ENCODE data around the gene TDRD15. TPM values are rescaled to one million over a fixed set of nuclear protein-coding genes. Genes with fewer than 3 reads are reported as not detected.

Gene TDRD15
- total and polyA plus RNA-seq, 2 donors (not counting 3 experiments of a cell fraction or from before 2014, with no cell fraction given) = not detected

DNA sequence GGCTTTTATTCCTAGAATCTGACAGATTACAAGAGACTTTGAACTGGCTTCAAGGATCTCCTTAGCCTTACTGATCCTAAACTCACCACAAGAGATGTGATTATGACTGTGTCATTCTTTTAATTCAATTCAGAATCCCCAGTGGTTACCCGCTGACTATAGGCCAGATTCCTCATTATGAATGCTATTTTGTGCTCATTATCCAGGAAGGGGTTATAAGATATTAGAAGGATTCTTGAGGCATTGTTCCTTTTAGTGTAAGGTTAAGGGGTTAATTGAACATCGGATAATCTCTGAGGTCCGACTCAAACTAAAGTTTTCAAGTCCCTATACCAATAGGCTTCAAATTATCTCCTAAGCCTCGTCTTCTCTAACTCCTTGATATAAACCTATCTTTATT is 39.4 kb upstream of the TDRD15 start:
- Histone ChIP-seq H3K4me2 (ENCODE audit: insufficient read depth, low read length) (no peak overlapping the region), H3K4me1 (ENCODE audit: control insufficient read depth, extremely low read depth, insufficient read depth, low read length) (no peaks in the 10 kb centered on the region), H3K4me3 (replicated peaks in 1 of 3; ENCODE audit: insufficient read depth in 1 of 3, low read depth in 1 of 3, low read length in 3 of 3) (no peak overlapping the region), H2AFZ (ENCODE audit: low read depth, low read length) (no peak overlapping the region), H3K79me2 (ENCODE audit: control insufficient read depth, insufficient read depth, low read length) (no peaks in the 10 kb centered on the region), H3K9ac (replicated peaks; ENCODE audit: extremely low read depth, insufficient read depth, low read length) (no peak overlapping the region), H3K36me3 (ENCODE audit: control insufficient read depth in 2 of 2, extremely low read depth in 1 of 2, insufficient read depth in 2 of 2, low read length in 2 of 2) (no peaks in the 10 kb centered on the region), H3K27me3 (ENCODE audit: control insufficient read depth in 2 of 2, insufficient read depth in 2 of 2, low read length in 2 of 2) (no peaks in the 10 kb centered on the region), H3K9me1 (replicated peaks; ENCODE audit: control insufficient read depth, extremely low read depth, insufficient read depth, low read length) (no peaks in the 10 kb centered on the region), H3K9me3 (replicated peaks; ENCODE audit: control insufficient read depth, insufficient read depth, low read length) (no peaks in the 10 kb centered on the region), H4K20me1 (replicated peaks; ENCODE audit: control insufficient read depth, extremely low read depth, insufficient read depth, low read length) (no peaks in the 10 kb centered on the region), H3K27ac (ENCODE audit: insufficient read depth, low read depth, low read length) (no peak overlapping the region)
- DNase-seq (ENCODE audit: low read depth, low spot score) (no peak), FAIRE-seq (no peak)
- dilution Hi-C loops (cut with MboI; ENCODE audit: extremely low pct_ligation_motif_present, low sequenced_read_pairs) = no loop called here
- no TSS peak for BruUV-seq (replicated peaks)
- TF ChIP-seq JUN (IDR thresholded peaks at IDR 0.05; ENCODE audit: borderline replicate concordance, insufficient read depth, insufficient read length, low read depth) (no peak), GATA2 (IDR thresholded peaks at IDR 0.05; ENCODE audit: insufficient read depth, insufficient read length, low read depth, low read length) (no peak), EZH2 (IDR thresholded peaks at IDR 0.05; ENCODE audit: borderline replicate concordance, low read depth, low read length, severe bottlenecking) (no peak), POLR2A (IDR thresholded peaks at IDR 0.05; ENCODE audit: low read depth, low read length) (no peak), POLR2AphosphoS5 (IDR thresholded peaks at IDR 0.05; ENCODE audit: insufficient read depth, low read depth, low read length) (no peak), MYC (IDR thresholded peaks at IDR 0.05; ENCODE audit: low read depth, low read length) (no peak), FOS (IDR thresholded peaks at IDR 0.05; ENCODE audit: borderline replicate concordance, insufficient read depth, low read length) (no peak)
- TF ChIP-seq, protein P1, sequence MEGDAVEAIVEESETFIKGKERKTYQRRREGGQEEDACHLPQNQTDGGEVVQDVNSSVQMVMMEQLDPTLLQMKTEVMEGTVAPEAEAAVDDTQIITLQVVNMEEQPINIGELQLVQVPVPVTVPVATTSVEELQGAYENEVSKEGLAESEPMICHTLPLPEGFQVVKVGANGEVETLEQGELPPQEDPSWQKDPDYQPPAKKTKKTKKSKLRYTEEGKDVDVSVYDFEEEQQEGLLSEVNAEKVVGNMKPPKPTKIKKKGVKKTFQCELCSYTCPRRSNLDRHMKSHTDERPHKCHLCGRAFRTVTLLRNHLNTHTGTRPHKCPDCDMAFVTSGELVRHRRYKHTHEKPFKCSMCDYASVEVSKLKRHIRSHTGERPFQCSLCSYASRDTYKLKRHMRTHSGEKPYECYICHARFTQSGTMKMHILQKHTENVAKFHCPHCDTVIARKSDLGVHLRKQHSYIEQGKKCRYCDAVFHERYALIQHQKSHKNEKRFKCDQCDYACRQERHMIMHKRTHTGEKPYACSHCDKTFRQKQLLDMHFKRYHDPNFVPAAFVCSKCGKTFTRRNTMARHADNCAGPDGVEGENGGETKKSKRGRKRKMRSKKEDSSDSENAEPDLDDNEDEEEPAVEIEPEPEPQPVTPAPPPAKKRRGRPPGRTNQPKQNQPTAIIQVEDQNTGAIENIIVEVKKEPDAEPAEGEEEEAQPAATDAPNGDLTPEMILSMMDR (IDR thresholded peaks at IDR 0.05; ENCODE audit: extremely low read depth in 1 of 2, insufficient read depth in 1 of 2, low read depth in 1 of 2, low read length in 2 of 2) = no peak
- TF ChIP-seq, protein P2, sequence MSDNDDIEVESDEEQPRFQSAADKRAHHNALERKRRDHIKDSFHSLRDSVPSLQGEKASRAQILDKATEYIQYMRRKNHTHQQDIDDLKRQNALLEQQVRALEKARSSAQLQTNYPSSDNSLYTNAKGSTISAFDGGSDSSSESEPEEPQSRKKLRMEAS (IDR thresholded peaks at IDR 0.05; ENCODE audit: insufficient read depth, insufficient read length) = no peak
- intact Hi-C loops (cut with micrococcal nuclease) = no loop called here
- ChIA-PET POLR2A (interaction anchor here (0.6 kb wide), 1 partner anchor 36 kb away, joined by 4 read pairs; no protein-coding TSS in a partner anchor), CTCF (interaction anchor here (1.1 kb wide), 1 partner anchor 8 kb away, joined by 4 read pairs; no protein-coding TSS in a partner anchor)
